ENCODE results near the gene ENOX1. TPM values are rescaled to one million over a fixed set of nuclear protein-coding genes. Genes with fewer than 3 reads are reported as not detected.

The ENOX1 gene
- total and polyA plus RNA-seq, 2 of the 8 experiments (the other 6 are each of a cell fraction or from before 2014, with no cell fraction given) = 0.23 to 0.37 TPM

GRCh38 chr13:43514311-43514710, 272.5 kb downstream of the ENOX1 start (continued):
- TF ChIP-seq CHD7 (IDR thresholded peaks at IDR 0.05; ENCODE audit: insufficient replicate concordance, low read length) (no peak), HDAC2 (IDR thresholded peaks at IDR 0.05; ENCODE audit: borderline replicate concordance in 1 of 2, low read depth in 2 of 2, low read length in 2 of 2) (no peak), CTBP2 (IDR thresholded peaks at IDR 0.05; ENCODE audit: borderline replicate concordance, insufficient read depth, insufficient read length, low read length) (no peak), TAF1 (IDR thresholded peaks at IDR 0.05; ENCODE audit: low read depth, low read length) (no peak), PHF8 (conservative IDR thresholded peaks at IDR 0.05; ENCODE audit: low read depth, low read length) (no peak), POLR2A (IDR thresholded peaks at IDR 0.05; ENCODE audit: control extremely low read depth in 1 of 2, low read depth in 2 of 2, low read length in 2 of 2) (no peak), EGR1 (IDR thresholded peaks at IDR 0.05; ENCODE audit: borderline replicate concordance, low read depth, low read length) (no peak)

Data from H1 (cell line).